IPS DF 6.9 (cell line): ENCODE data around the gene PFKFB4.
"Not testable (repeated sequence)": the region's sequence is repeated elsewhere in the genome, so short reads cannot be mapped to it uniquely, and the experiment has no call there.

Experiments used
- DNase-seq: peaks from one replicate; pipeline ENCODE4 v3.0.0-alpha.2; 2013; ENCODE audit warnings: low read depth, low spot score
- H3K27ac ChIP-seq: one replicate; pipeline ENCODE4 v1.5.1; 2013; ENCODE audit warnings: low read length, control low read depth
- H3K27me3 ChIP-seq: 2 replicates; pipeline ENCODE4 v1.6.1; 2013; ENCODE audit warnings: mild to moderate bottlenecking, low read length; ENCODE audit not compliant: control insufficient read depth, insufficient read depth
- H3K36me3 ChIP-seq: 2 replicates; pipeline ENCODE4 v1.6.1; 2013; ENCODE audit warnings: low read length; ENCODE audit not compliant: control insufficient read depth, insufficient read depth
- H3K4me1 ChIP-seq: 2 replicates; pipeline ENCODE4 v1.6.1; 2013; ENCODE audit warnings: low read length; ENCODE audit not compliant: control insufficient read depth, insufficient read depth
- H3K4me3 ChIP-seq: 2 replicates; pipeline ENCODE4 v1.5.1; 2013; ENCODE audit warnings: mild to moderate bottlenecking, low read length
- H3K9me3 ChIP-seq: 2 replicates; pipeline ENCODE4 v1.6.1; 2013; ENCODE audit warnings: low read length, inconsistent platforms; ENCODE audit not compliant: control insufficient read depth, insufficient read depth
- WGBS: extraction: QIAGEN DNeasy Blood & Tissue Kit; methylation state at CpG from one replicate; pipeline ENCODE4 v1.1.7; 2013; ENCODE audit warnings: mixed read lengths, missing lambda C conversion rate; ENCODE audit not compliant: insufficient read length, insufficient coverage; 5-methylcytosine and 5-hydroxymethylcytosine counted together

The PFKFB4 gene

GRCh38 chr3:48475188-48475587, 81.4 kb downstream of the PFKFB4 start:
- no CpG with 5 or more reads among the region's 11 CpGs for WGBS
- Histone ChIP-seq H3K4me3 (no peak overlapping the region), H3K27ac (no peak overlapping the region)

GRCh38 chr3:48474619-48475018, 82.0 kb downstream of the PFKFB4 start:
- no peak overlapping the region for H3K27ac ChIP-seq
- H3K4me1 ChIP-seq: peaks cover 8% of the 10 kb centered on the region
- WGBS: no CpG with 5 or more reads among the region's 4 CpGs

More at GRCh38 chr3:48475188-48475587, 81.4 kb downstream of the PFKFB4 start:
- H3K4me1 ChIP-seq: peaks cover 8% of the 10 kb centered on the region
- DNase-seq: no peak
- no peaks in the 10 kb centered on the region for H3K36me3 ChIP-seq
- no peaks in the 10 kb centered on the region for H3K9me3 ChIP-seq
- no peaks in the 10 kb centered on the region for H3K27me3 ChIP-seq

GRCh38 chr3:48474031-48474430, 82.6 kb downstream of the PFKFB4 start:
- H3K27ac ChIP-seq, H3K9me3 ChIP-seq, H3K4me1 ChIP-seq, H3K27me3 ChIP-seq, H3K4me3 ChIP-seq, H3K36me3 ChIP-seq, DNase-seq: not testable (repeated sequence)
- WGBS: no CpG with 5 or more reads among the region's 4 CpGs

More at GRCh38 chr3:48474619-48475018, 82.0 kb downstream of the PFKFB4 start:
- H3K4me3 ChIP-seq: no peak overlapping the region
- H3K36me3 ChIP-seq: peaks cover under 1% of the 10 kb centered on the region; the same call in 1 of the 2 replicates
- H3K27me3 ChIP-seq: no peaks in the 10 kb centered on the region
- H3K9me3 ChIP-seq: no peaks in the 10 kb centered on the region
- peak; percentile 99 for DNase-seq

- WGBS: no CpG with 5 or more reads among the region's 5 CpGs
Measured at GRCh38 chr3:48473617-48473952, 83.0 kb downstream of the PFKFB4 start.

GRCh38 chr3:48472923-48473616, 83.5 kb downstream of the PFKFB4 start:
- H3K4me1 ChIP-seq: peaks cover 8% of the 10 kb centered on the region
- DNase-seq: peak; percentile 85
- no peaks in the 10 kb centered on the region for H3K9me3 ChIP-seq
- no peak overlapping the region for H3K27ac ChIP-seq
- H3K4me3 ChIP-seq: peak overlapping the region; percentile 69; the same call in 1 of the 2 replicates
- H3K27me3 ChIP-seq: no peaks in the 10 kb centered on the region
- no CpG with 5 or more reads among the region's 17 CpGs for WGBS
- H3K36me3 ChIP-seq: peaks cover 15% of the 10 kb centered on the region

More at GRCh38 chr3:48473617-48473952, 83.0 kb downstream of the PFKFB4 start:
- Histone ChIP-seq H3K36me3 (peaks cover 10% of the 10 kb centered on the region), H3K4me1 (peaks cover 8% of the 10 kb centered on the region), H3K27ac (no peak overlapping the region), H3K4me3 (no peak overlapping the region), H3K27me3 (no peaks in the 10 kb centered on the region), H3K9me3 (no peaks in the 10 kb centered on the region)
- no peak for DNase-seq

- peaks cover 8% of the 10 kb centered on the region for H3K4me1 ChIP-seq
- H3K4me3 ChIP-seq: peak overlapping the region; percentile 69; the same call in 1 of the 2 replicates
- DNase-seq: no peak
- H3K27me3 ChIP-seq: no peaks in the 10 kb centered on the region
- peaks cover 15% of the 10 kb centered on the region for H3K36me3 ChIP-seq
- H3K9me3 ChIP-seq: no peaks in the 10 kb centered on the region
- no peak overlapping the region for H3K27ac ChIP-seq
- WGBS: no CpG with 5 or more reads among the region's 5 CpGs
Measured at GRCh38 chr3:48472673-48472922, 84.0 kb downstream of the PFKFB4 start.

GRCh38 chr3:48470286-48470685, 86.3 kb downstream of the PFKFB4 start:
- Histone ChIP-seq H3K36me3 (peaks cover 24% of the 10 kb centered on the region), H3K9me3 (no peaks in the 10 kb centered on the region), H3K4me3 (no peak overlapping the region), H3K27me3 (no peaks in the 10 kb centered on the region), H3K4me1 (peaks cover 9% of the 10 kb centered on the region), H3K27ac (no peak overlapping the region)
- no CpG with 5 or more reads among the region's 1 CpG for WGBS
- no peak for DNase-seq

GRCh38 chr3:48469046-48469915, 87.3 kb downstream of the PFKFB4 start:
- H3K36me3 ChIP-seq: peaks cover 28% of the 10 kb centered on the region
- WGBS: no CpG with 5 or more reads among the region's 29 CpGs
- H3K4me1 ChIP-seq: peaks cover 7% of the 10 kb centered on the region
- no peaks in the 10 kb centered on the region for H3K27me3 ChIP-seq
- no peak overlapping the region for H3K4me3 ChIP-seq
- H3K27ac ChIP-seq: no peak overlapping the region
- H3K9me3 ChIP-seq: no peaks in the 10 kb centered on the region
- DNase-seq: no peak

GRCh38 chr3:48468329-48468731, 88.3 kb downstream of the PFKFB4 start:
- Histone ChIP-seq H3K27ac (no peak overlapping the region), H3K4me1 (peaks cover 7% of the 10 kb centered on the region), H3K9me3 (no peaks in the 10 kb centered on the region), H3K27me3 (no peaks in the 10 kb centered on the region), H3K4me3 (no peak overlapping the region), H3K36me3 (peaks cover 28% of the 10 kb centered on the region)
- WGBS: no CpG with 5 or more reads among the region's 8 CpGs
- no peak for DNase-seq
